Measurements from ENCODE around the gene PIP4K2B. TPM values are rescaled to one million over a fixed set of nuclear protein-coding genes. Genes with fewer than 3 reads are reported as not detected.

The PIP4K2B gene
- polyA plus RNA-seq, 1 donor from 2014 or later, result 164 TPM

GRCh38 chr17:38738007-38738662 lies 61.2 kb downstream of the PIP4K2B start:
- Histone ChIP-seq H3K36me3 (ENCODE audit: insufficient read depth, low read length) (no peaks in the 10 kb centered on the region), H3K79me2 (replicated peaks; ENCODE audit: insufficient read depth, low read length) (peaks cover 33% of the 10 kb centered on the region)
- TF ChIP-seq RAD21 (conservative IDR thresholded peaks at IDR 0.05) (no peak), EP300 (conservative IDR thresholded peaks at IDR 0.05; ENCODE audit: poor library complexity, severe bottlenecking) (no peak)

GRCh38 chr17:38735161-38735997 lies 64.0 kb downstream of the PIP4K2B start:
- Histone ChIP-seq H3K27ac (ENCODE audit: low read length) (no peak overlapping the region), H3K9me2 (ENCODE audit: insufficient read depth, low read length) (no peaks in the 10 kb centered on the region), H3K9ac (ENCODE audit: low read length) (no peak overlapping the region), H3K36me3 (ENCODE audit: insufficient read depth, low read length) (no peaks in the 10 kb centered on the region), H3F3A (ENCODE audit: insufficient read depth, low read length, poor library complexity, severe bottlenecking) (no peaks in the 10 kb centered on the region), H2AFZ (ENCODE audit: low read depth, low read length) (no peak overlapping the region), H3K79me2 (replicated peaks; ENCODE audit: insufficient read depth, low read length) (peaks cover 6% of the 10 kb centered on the region), H4K20me1 (ENCODE audit: insufficient read depth) (peaks cover 9% of the 10 kb centered on the region), H3K9me3 (ENCODE audit: low read length) (no peaks in the 10 kb centered on the region), H3K4me2 (ENCODE audit: low read length) (no peak overlapping the region), H3K4me3 (ENCODE audit: low read length) (no peak overlapping the region), H3K27me3 (ENCODE audit: insufficient read depth, low read depth, low read length) (no peaks in the 10 kb centered on the region)
- TF ChIP-seq SMC3 (conservative IDR thresholded peaks at IDR 0.05; ENCODE audit: poor library complexity) (peak; percentile 74), EP300 (conservative IDR thresholded peaks at IDR 0.05; ENCODE audit: poor library complexity, severe bottlenecking) (no peak), CTCF (IDR thresholded peaks at IDR 0.05; ENCODE audit: poor library complexity, severe bottlenecking) (peak; percentile 83), RAD21 (conservative IDR thresholded peaks at IDR 0.05) (peak; percentile 71), TAF1 (IDR thresholded peaks at IDR 0.05; ENCODE audit: low read depth) (no peak), POLR2AphosphoS5 (IDR thresholded peaks at IDR 0.05) (peak; percentile 32), REST (IDR thresholded peaks at IDR 0.05; ENCODE audit: borderline replicate concordance) (no peak), MXI1 (conservative IDR thresholded peaks at IDR 0.05; ENCODE audit: poor library complexity, severe bottlenecking) (no peak), EZH2 (IDR thresholded peaks at IDR 0.05; ENCODE audit: borderline replicate concordance, insufficient read depth, low read length, poor library complexity, severe bottlenecking) (no peak)

More at GRCh38 chr17:38738007-38738662, 61.2 kb downstream of the PIP4K2B start:
- Histone ChIP-seq H3K4me3 (ENCODE audit: low read length) (no peak overlapping the region), H3K9me3 (ENCODE audit: low read length) (no peaks in the 10 kb centered on the region), H3K27ac (ENCODE audit: low read length) (no peak overlapping the region), H3K4me2 (ENCODE audit: low read length) (no peak overlapping the region), H2AFZ (ENCODE audit: low read depth, low read length) (no peak overlapping the region), H4K20me1 (ENCODE audit: insufficient read depth) (peaks cover 23% of the 10 kb centered on the region), H3K9ac (ENCODE audit: low read length) (no peak overlapping the region), H3K9me2 (ENCODE audit: insufficient read depth, low read length) (no peaks in the 10 kb centered on the region), H3K27me3 (ENCODE audit: insufficient read depth, low read depth, low read length) (no peaks in the 10 kb centered on the region), H3F3A (ENCODE audit: insufficient read depth, low read length, poor library complexity, severe bottlenecking) (no peaks in the 10 kb centered on the region)

All from neural cell (in vitro differentiated cells).